Astrocyte (in vitro differentiated cells and primary cell): ENCODE data around the gene PEA15. TPM values are rescaled to one million over a fixed set of nuclear protein-coding genes. Genes with fewer than 3 reads are reported as not detected.
A peak's percentile ranks its signal among the peaks of the same experiment; 100 is the strongest.

Experiments
- DNase-seq: peaks from one replicate; pipeline ENCODE4 v3.0.0-alpha.2; 2010; ENCODE audit warnings: low read depth
- FAIRE-seq: peaks from 2 replicates; lab custom pipeline; 2011; peaks lifted over from hg19 to GRCh38; lab: Jason Lieb, UNC
- H2AFZ ChIP-seq: 2 replicates; pipeline ENCODE4 v1.6.0; 2012; ENCODE audit warnings: low read depth, low read length, inconsistent platforms
- H3K27ac ChIP-seq: 2 replicates; pipeline ENCODE4 v1.5.1; 2011; ENCODE audit warnings: low read depth, low read length, inconsistent platforms
- H3K27me3 ChIP-seq: 2 replicates; pipeline ENCODE4 v1.6.0; 2011; ENCODE audit warnings: low read length, inconsistent platforms; ENCODE audit not compliant: insufficient read depth
- H3K36me3 ChIP-seq: 2 replicates; pipeline ENCODE4 v1.5.1; 2011; ENCODE audit warnings: low read length, inconsistent platforms; ENCODE audit not compliant: insufficient read depth
- H3K4me1 ChIP-seq: 2 replicates; pipeline ENCODE4 v1.5.1; 2011; ENCODE audit warnings: low read length, inconsistent platforms; ENCODE audit not compliant: insufficient read depth
- H3K4me2 ChIP-seq: 2 replicates; pipeline ENCODE4 v1.6.0; 2012; ENCODE audit warnings: low read length, inconsistent platforms
- H3K4me3 ChIP-seq: 2 replicates; pipeline ENCODE4 v1.5.1; 2011; ENCODE audit warnings: low read depth, mild to moderate bottlenecking, low read length, inconsistent platforms; ENCODE audit not compliant: insufficient read depth
- H3K79me2 ChIP-seq: 2 replicates; pipeline ENCODE4 v1.6.0; 2012; ENCODE audit warnings: mild to moderate bottlenecking, low read length, inconsistent platforms; ENCODE audit not compliant: insufficient read depth
- H3K9ac ChIP-seq: 2 replicates; pipeline ENCODE4 v1.6.0; 2012; ENCODE audit warnings: mild to moderate bottlenecking, low read length, inconsistent platforms
- H3K9me3 ChIP-seq: 2 replicates; pipeline ENCODE4 v1.5.1; 2012; ENCODE audit warnings: low read depth, mild to moderate bottlenecking, low read length, inconsistent platforms; ENCODE audit not compliant: insufficient read depth
- H4K20me1 ChIP-seq: 2 replicates; pipeline ENCODE4 v1.6.0; 2012; ENCODE audit warnings: low read length, inconsistent platforms; ENCODE audit not compliant: insufficient read depth
- H3K27ac Mint-ChIP-seq: one replicate; pipeline ENCODE4 v1.8.0; 2021; ENCODE audit warnings: mild to moderate bottlenecking, mixed read lengths; ENCODE audit not compliant: unreplicated experiment
- H3K27me3 Mint-ChIP-seq: one replicate; pipeline ENCODE4 v1.8.0; 2021; ENCODE audit warnings: low read depth, mixed read lengths; ENCODE audit not compliant: unreplicated experiment
- H3K36me3 Mint-ChIP-seq: one replicate; pipeline ENCODE4 v1.8.0; 2021; ENCODE audit warnings: low read depth, mixed read lengths; ENCODE audit not compliant: unreplicated experiment
- H3K4me1 Mint-ChIP-seq: one replicate; pipeline ENCODE4 v1.8.0; 2021; ENCODE audit warnings: low read depth, mixed read lengths; ENCODE audit not compliant: unreplicated experiment
- H3K4me3 Mint-ChIP-seq: one replicate; pipeline ENCODE4 v1.8.0; 2021; ENCODE audit warnings: mild to moderate bottlenecking, moderate library complexity, mixed read lengths; ENCODE audit not compliant: unreplicated experiment
- H3K9me3 Mint-ChIP-seq: one replicate; pipeline ENCODE4 v1.8.0; 2021; ENCODE audit warnings: mild to moderate bottlenecking, mixed read lengths; ENCODE audit not compliant: unreplicated experiment
- CTCF ChIP-seq: IDR thresholded peaks from 2 replicates; pipeline ENCODE4 v1.5.1; 2011; ENCODE audit warnings: low read depth, mild to moderate bottlenecking, inconsistent platforms, low read length, moderate library complexity; ENCODE audit not compliant: insufficient read depth
- EZH2 ChIP-seq: IDR thresholded peaks from 2 replicates; pipeline ENCODE4 v1.6.1; 2012; ENCODE audit warnings: mild to moderate bottlenecking, low read length, inconsistent platforms; ENCODE audit not compliant: insufficient read depth
- total RNA-seq: library from RNA; stranded (reverse); gene quantifications from 2 replicates; pipeline ENCODE4 v1.2.1, GENCODE V29; 2021

Gene PEA15
- total RNA-seq, 1 donor from 2014 or later: 470 TPM

- Mint-ChIP-seq H3K9me3 (no peaks in the 10 kb centered on the region), H3K36me3 (peaks cover 11% of the 10 kb centered on the region), H3K4me3 (no peak overlapping the region), H3K27ac (no peak overlapping the region), H3K4me1 (no peaks in the 10 kb centered on the region), H3K27me3 (no peaks in the 10 kb centered on the region)
- H3K27ac ChIP-seq: no peak overlapping the region
- H3K4me1 ChIP-seq: no peaks in the 10 kb centered on the region
- no peak overlapping the region for H3K4me2 ChIP-seq
- no peaks in the 10 kb centered on the region for H3K79me2 ChIP-seq
- no peak overlapping the region for H3K9ac ChIP-seq
- H3K36me3 ChIP-seq: peaks cover 55% of the 10 kb centered on the region
- H3K9me3 ChIP-seq: no peaks in the 10 kb centered on the region
- FAIRE-seq: no peak
- H3K27me3 ChIP-seq: no peaks in the 10 kb centered on the region
- no peak for TF ChIP-seq EZH2
- no peak for TF ChIP-seq CTCF
- H3K4me3 ChIP-seq: no peak overlapping the region
- DNase-seq: no peak
- no peak overlapping the region for H2AFZ ChIP-seq
- peaks cover 22% of the 10 kb centered on the region for H4K20me1 ChIP-seq
Observed at GRCh38 chr1:160228431-160228830, 23.2 kb downstream of the PEA15 start.

DNA sequence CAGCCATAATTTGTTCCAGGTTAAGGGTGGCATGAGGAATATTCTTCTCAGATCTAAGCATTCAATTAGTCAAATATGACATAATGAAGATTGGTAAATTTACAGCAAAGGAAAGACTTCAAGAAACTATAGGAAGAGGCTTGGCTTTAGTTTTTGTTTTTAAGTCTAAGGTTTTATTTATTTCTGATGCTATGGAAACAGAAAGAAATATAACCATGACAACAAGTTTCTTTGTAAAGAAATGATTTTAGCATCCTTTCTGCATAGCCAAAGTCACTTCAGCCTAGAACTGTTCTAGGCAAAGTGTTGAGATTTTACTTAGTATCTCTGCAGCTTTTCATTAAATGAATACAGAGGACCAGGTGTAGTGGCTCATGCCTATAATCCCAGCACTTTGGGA, 27.7 kb downstream of the PEA15 start:
- peaks cover 9% of the 10 kb centered on the region for H3K36me3 Mint-ChIP-seq
- Histone ChIP-seq H3K4me2 (no peak overlapping the region), H3K27me3 (no peaks in the 10 kb centered on the region), H3K9me3 (no peaks in the 10 kb centered on the region), H3K4me1 (no peaks in the 10 kb centered on the region), H3K27ac (no peak overlapping the region), H3K9ac (no peak overlapping the region), H2AFZ (no peak overlapping the region), H3K79me2 (peaks cover 2% of the 10 kb centered on the region), H3K4me3 (no peak overlapping the region), H4K20me1 (peaks cover 28% of the 10 kb centered on the region), H3K36me3 (peaks cover 44% of the 10 kb centered on the region)
- no peak overlapping the region for H3K4me3 Mint-ChIP-seq
- no peaks in the 10 kb centered on the region for H3K9me3 Mint-ChIP-seq
- DNase-seq (no peak), FAIRE-seq (no peak)
- peaks cover 2% of the 10 kb centered on the region for H3K4me1 Mint-ChIP-seq
- TF ChIP-seq EZH2: no peak
- no peak for TF ChIP-seq CTCF
- H3K27me3 Mint-ChIP-seq: no peaks in the 10 kb centered on the region
- peak overlapping the region; percentile 26 for H3K27ac Mint-ChIP-seq

DNA sequence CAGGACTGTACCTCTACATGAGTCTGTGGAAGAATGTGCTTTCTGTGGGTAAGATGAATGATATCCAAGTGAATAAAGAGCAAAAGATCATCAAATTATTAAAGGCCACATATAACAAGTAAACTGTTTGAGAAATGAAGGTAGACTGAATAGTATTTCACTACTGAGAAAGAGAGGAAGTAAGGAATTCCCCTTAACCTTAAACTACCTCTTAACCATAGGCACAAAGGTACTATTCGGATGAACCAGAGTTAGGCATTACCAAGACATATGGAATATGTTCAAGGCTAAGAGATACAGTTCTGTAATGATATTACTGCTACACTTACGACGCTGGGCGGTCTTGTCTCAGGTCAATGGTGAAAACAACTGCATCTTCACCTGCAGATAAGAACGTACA, 31.6 kb downstream of the PEA15 start:
- DNase-seq: no peak
- peaks cover 36% of the 10 kb centered on the region for H3K36me3 ChIP-seq

More for the DNA sequence above, 31.6 kb downstream of the PEA15 start:
- no peaks in the 10 kb centered on the region for H3K9me3 ChIP-seq
- no peak overlapping the region for H3K4me3 ChIP-seq
- no peaks in the 10 kb centered on the region for H3K9me3 Mint-ChIP-seq
- H3K27ac ChIP-seq: no peak overlapping the region
- TF ChIP-seq EZH2: no peak
- TF ChIP-seq CTCF: no peak
- H3K4me1 ChIP-seq: no peaks in the 10 kb centered on the region
- no peak overlapping the region for H3K4me3 Mint-ChIP-seq
- H3K36me3 Mint-ChIP-seq: peaks cover 11% of the 10 kb centered on the region
- peaks cover 28% of the 10 kb centered on the region for H4K20me1 ChIP-seq
- H3K27me3 ChIP-seq: no peaks in the 10 kb centered on the region
- no peak overlapping the region for H3K4me2 ChIP-seq
- no peak overlapping the region for H2AFZ ChIP-seq
- FAIRE-seq: no peak
- peaks cover 2% of the 10 kb centered on the region for H3K4me1 Mint-ChIP-seq
- H3K79me2 ChIP-seq: peaks cover 10% of the 10 kb centered on the region
- H3K27me3 Mint-ChIP-seq: no peaks in the 10 kb centered on the region
- no peak overlapping the region for H3K27ac Mint-ChIP-seq
- H3K9ac ChIP-seq: no peak overlapping the region
